H1 (cell line): ENCODE results near the gene NRP2. TPM values are rescaled to one million over a fixed set of nuclear protein-coding genes. Genes with fewer than 3 reads are reported as not detected.

Source experiments
- CTCF ChIA-PET: fragments of 300-600 bp; sonication (Branson Sonifier 250); formaldehyde crosslinking; loops from one replicate; lab custom pipeline; 2021; ENCODE audit not compliant: partially characterized antibody; lab: Charles Lee
- POLR2A ChIA-PET: fragments of 300-600 bp; sonication (Branson Sonifier 250); formaldehyde crosslinking; loops from one replicate; lab custom pipeline; 2021; ENCODE audit warnings: inconsistent platforms; ENCODE audit not compliant: partially characterized antibody; lab: Charles Lee
- DNase-seq, 2 experiments: peaks; one replicate each; pipeline versions ENCODE4 v3.0.0 to v3.0.0-alpha.2; 2010 to 2022; ENCODE audit warnings: low spot score in 2 of 2, low read depth in 1 of 2, mixed read lengths in 1 of 2
- FAIRE-seq: peaks from 2 replicates; lab custom pipeline; 2011; peaks lifted over from hg19 to GRCh38; lab: Jason Lieb, UNC
- H2AFZ ChIP-seq: 2 replicates; pipeline ENCODE4 v1.8.1; 2012; ENCODE audit warnings: low read length, inconsistent platforms
- H2AK5ac ChIP-seq: 2 replicates; pipeline ENCODE4 v1.6.1; 2013; ENCODE audit warnings: low read depth, low read length
- H2BK120ac ChIP-seq: replicated peaks from 2 replicates; pipeline ENCODE3; 2013; ENCODE audit warnings: low read depth, low read length, inconsistent platforms
- H2BK12ac ChIP-seq: 2 replicates; pipeline ENCODE4 v1.6.1; 2013; ENCODE audit warnings: low read depth, low read length
- H2BK15ac ChIP-seq: 2 replicates; pipeline ENCODE4 v1.6.1; 2013; ENCODE audit warnings: low read length
- H2BK20ac ChIP-seq: 2 replicates; pipeline ENCODE4 v1.6.1; 2013; ENCODE audit warnings: low read length
- H2BK5ac ChIP-seq: 2 replicates; pipeline ENCODE4 v1.6.1; 2013; ENCODE audit warnings: low read depth, low read length
- H3K14ac ChIP-seq: 2 replicates; pipeline ENCODE4 v1.6.1; 2013; ENCODE audit warnings: inconsistent platforms; ENCODE audit not compliant: insufficient read length
- H3K18ac ChIP-seq: 2 replicates; pipeline ENCODE4 v1.6.1; 2013; ENCODE audit warnings: low read length; ENCODE audit errors: extremely low read depth
- H3K23ac ChIP-seq: 2 replicates; pipeline ENCODE4 v1.6.1; 2013; ENCODE audit warnings: inconsistent platforms; ENCODE audit not compliant: insufficient read length
- H3K23me2 ChIP-seq: 2 replicates; pipeline ENCODE4 v1.6.1; 2013; ENCODE audit warnings: low read depth, low read length
- H3K27ac ChIP-seq: 2 replicates; pipeline ENCODE4 v1.6.1; 2011; ENCODE audit warnings: low read depth, low read length, inconsistent platforms
- H3K27me3 ChIP-seq, 4 experiments: replicated peaks in 1 of 4; 1 replicate in 1 of 4; 2 replicates in 3 of 4; pipeline versions ENCODE4 v1.6.1 to v1.8.1; 2011 to 2013; ENCODE audit warnings: low read length in 3 of 4, mild to moderate bottlenecking in 3 of 4, inconsistent platforms in 2 of 4, mixed read lengths in 2 of 4, moderate library complexity in 1 of 4; ENCODE audit not compliant: control insufficient read depth in 3 of 4, insufficient read depth in 3 of 4; ENCODE audit errors: extremely low read depth in 1 of 4
- H3K36me3 ChIP-seq, 4 experiments: 2 replicates each; pipeline versions ENCODE4 v1.6.1 to v1.8.1; 2011 to 2013; ENCODE audit warnings: mild to moderate bottlenecking in 4 of 4, low read length in 3 of 4, moderate library complexity in 2 of 4, control low read depth in 1 of 4, inconsistent platforms in 1 of 4; ENCODE audit not compliant: insufficient read depth in 4 of 4, control insufficient read depth in 2 of 4
- H3K4ac ChIP-seq: replicated peaks from 2 replicates; pipeline ENCODE3; 2013; ENCODE audit warnings: low read length, low read depth, mixed read lengths, inconsistent platforms; ENCODE audit not compliant: insufficient read length
- H3K4me1 ChIP-seq, 4 experiments: replicated peaks in 1 of 4; 1 replicate in 1 of 4; 2 replicates in 3 of 4; pipeline versions ENCODE4 v1.6.1 to v1.8.1; 2011 to 2013; ENCODE audit warnings: low read length in 3 of 4, inconsistent platforms in 2 of 4, mixed read lengths in 1 of 4; ENCODE audit not compliant: insufficient read depth in 4 of 4, control insufficient read depth in 3 of 4
- H3K4me2 ChIP-seq, 2 experiments: 2 replicates each; pipeline versions ENCODE4 v1.6.1 to v1.8.1; 2011 to 2013; ENCODE audit warnings: low read depth in 2 of 2, low read length in 2 of 2, control low read depth in 1 of 2, inconsistent platforms in 1 of 2, mild to moderate bottlenecking in 1 of 2; ENCODE audit not compliant: insufficient read depth in 1 of 2
- H3K4me3 ChIP-seq, 4 experiments: fragments of 200-600, 300-600 bp in 1 of 4; sonication (generic), shearing (Covaris generic), sonication (Bioruptor Twin) in 1 of 4; 2 replicates each; pipeline versions ENCODE4 v1.5.1 to v1.8.1; 2011 to 2016; ENCODE audit warnings: low read length in 4 of 4, low read depth in 3 of 4, control low read depth in 2 of 4, inconsistent platforms in 2 of 4, mild to moderate bottlenecking in 2 of 4, mixed read lengths in 1 of 4, moderate library complexity in 1 of 4; ENCODE audit not compliant: insufficient read depth in 2 of 4; ENCODE audit errors: extremely low read depth in 1 of 4
- H3K56ac ChIP-seq: replicated peaks from 2 replicates; pipeline ENCODE3; 2013; ENCODE audit warnings: low read depth, mild to moderate bottlenecking, mixed read lengths, low read length, inconsistent platforms; ENCODE audit not compliant: insufficient read length
- H3K79me1 ChIP-seq: 2 replicates; pipeline ENCODE4 v1.6.1; 2013; ENCODE audit warnings: low read depth, low read length, control low read depth
- H3K79me2 ChIP-seq, 2 experiments: 2 replicates each; pipeline versions ENCODE4 v1.6.1 to v1.8.1; 2012 to 2013; ENCODE audit warnings: low read length in 2 of 2, mild to moderate bottlenecking in 2 of 2, inconsistent platforms in 1 of 2; ENCODE audit not compliant: insufficient read depth in 2 of 2, control insufficient read depth in 1 of 2
- H3K9ac ChIP-seq, 4 experiments: replicated peaks in 1 of 4; 1 replicate in 1 of 4; 2 replicates in 3 of 4; pipeline versions ENCODE4 v1.6.1 to v1.8.1; 2011 to 2013; ENCODE audit warnings: low read depth in 3 of 4, low read length in 3 of 4, control low read depth in 2 of 4, mild to moderate bottlenecking in 2 of 4, moderate library complexity in 2 of 4, inconsistent platforms in 1 of 4; ENCODE audit errors: extremely low read depth in 1 of 4
- H3K9me3 ChIP-seq, 2 experiments: 2 replicates each; pipeline versions ENCODE4 v1.6.1 to v1.8.1; 2012 to 2013; ENCODE audit warnings: mild to moderate bottlenecking in 2 of 2, moderate library complexity in 2 of 2, control low read depth in 1 of 2, inconsistent platforms in 1 of 2, low read depth in 1 of 2, low read length in 1 of 2, mixed read lengths in 1 of 2; ENCODE audit not compliant: insufficient read depth in 2 of 2
- H4K20me1 ChIP-seq, 2 experiments: replicated peaks in 1 of 2; 2 replicates each; pipeline versions ENCODE3 to v1.8.1; 2011 to 2013; ENCODE audit warnings: inconsistent platforms in 2 of 2, low read length in 2 of 2, mild to moderate bottlenecking in 1 of 2; ENCODE audit not compliant: insufficient read depth in 2 of 2, control insufficient read depth in 1 of 2
- H4K5ac ChIP-seq: 2 replicates; pipeline ENCODE4 v1.6.1; 2013; ENCODE audit warnings: low read length, low read depth, mixed read lengths, inconsistent platforms; ENCODE audit not compliant: insufficient read length
- H4K8ac ChIP-seq: 2 replicates; pipeline ENCODE4 v1.8.0; 2013; ENCODE audit warnings: mild to moderate bottlenecking, moderate library complexity, low read length, inconsistent platforms; ENCODE audit not compliant: insufficient read depth; ENCODE audit errors: extremely low read depth
- H4K91ac ChIP-seq: replicated peaks from 2 replicates; pipeline ENCODE3; 2013; ENCODE audit warnings: low read length, mixed read lengths, inconsistent platforms; ENCODE audit not compliant: insufficient read length
- ATF3 ChIP-seq: IDR thresholded peaks from 2 replicates; pipeline ENCODE4 v1.6.1; 2011; ENCODE audit warnings: low read depth, mild to moderate bottlenecking, low read length; ENCODE audit not compliant: insufficient read depth
- CBX8 ChIP-seq: fragments of 300-800, 300-1000 bp; sonication (generic); IDR thresholded peaks from 2 replicates; pipeline ENCODE4 v1.7.1; 2016; ENCODE audit warnings: low read depth, low read length, borderline replicate concordance
- CHD2 ChIP-seq: IDR thresholded peaks from 2 replicates; pipeline ENCODE4 v1.6.1; 2012; ENCODE audit warnings: low read length, improper control_type of control experiment
- EZH2 ChIP-seq: fragments of 200-600 bp; sonication (generic); IDR thresholded peaks from 2 replicates; pipeline ENCODE4 v1.7.1; 2012; ENCODE audit warnings: low read depth, mild to moderate bottlenecking, moderate library complexity, low read length, inconsistent platforms; ENCODE audit not compliant: severe bottlenecking
- HDAC2 ChIP-seq, 2 experiments: fragments of 300-600 bp in 1 of 2; sonication (generic) in 1 of 2; IDR thresholded peaks; 2 replicates each; pipeline ENCODE4 v1.6.1; 2011 to 2012; ENCODE audit warnings: low read depth in 2 of 2, low read length in 2 of 2, mild to moderate bottlenecking in 2 of 2, moderate library complexity in 2 of 2, borderline replicate concordance in 1 of 2, inconsistent platforms in 1 of 2
- JUN ChIP-seq: IDR thresholded peaks from 2 replicates; pipeline ENCODE4 v1.6.1; 2011; ENCODE audit warnings: low read depth, mild to moderate bottlenecking, improper control_type of control experiment, low read length
- MAFK ChIP-seq: IDR thresholded peaks from 2 replicates; pipeline ENCODE4 v1.6.1; 2012; ENCODE audit warnings: low read depth, mild to moderate bottlenecking, improper control_type of control experiment, low read length
- RAD21 ChIP-seq, 2 experiments: IDR thresholded peaks in 1 of 2; conservative IDR thresholded peaks in 1 of 2; 2 replicates each; pipeline ENCODE4 v1.6.1; 2011; ENCODE audit warnings: low read depth in 2 of 2, low read length in 2 of 2, improper control_type of control experiment in 1 of 2, inconsistent platforms in 1 of 2, mild to moderate bottlenecking in 1 of 2, moderate library complexity in 1 of 2
- SIX5 ChIP-seq: IDR thresholded peaks from 2 replicates; pipeline ENCODE4 v1.6.1; 2011; ENCODE audit warnings: mild to moderate bottlenecking, low read depth, low read length
- SP2 ChIP-seq: IDR thresholded peaks from 2 replicates; pipeline ENCODE4 v1.6.1; 2012; ENCODE audit warnings: mild to moderate bottlenecking, low read length, inconsistent platforms
- SP4 ChIP-seq: IDR thresholded peaks from 2 replicates; pipeline ENCODE4 v1.6.1; 2012; ENCODE audit warnings: low read length, inconsistent platforms
- SUZ12 ChIP-seq: fragments of 200-600 bp; sonication (generic); IDR thresholded peaks from 2 replicates; pipeline ENCODE4 v1.6.1; 2012; ENCODE audit warnings: mild to moderate bottlenecking, inconsistent platforms, low read length, moderate library complexity, mixed read lengths
- WGBS, 2 experiments: shearing (Covaris generic) in 1 of 2; methylation state at CpG; one replicate each; pipeline versions ENCODE4 v1.1.6 to v1.1.7; 2013 to 2015; ENCODE audit warnings: low lambda C conversion rate in 2 of 2, mixed read lengths in 2 of 2, inconsistent platforms in 1 of 2, low coverage in 1 of 2, missing lambda C conversion rate in 1 of 2; ENCODE audit not compliant: insufficient replicate concordance in 2 of 2, insufficient coverage in 1 of 2, insufficient read length in 1 of 2; ENCODE audit errors: extremely low coverage in 1 of 2, missing lambda C conversion rate in 1 of 2; 5-methylcytosine and 5-hydroxymethylcytosine counted together
- polyA plus RNA-seq, 7 experiments: library from polyadenylated mRNA; depleted of rRNA in 3 of 7; stranded (reverse) in 5 of 7; unstranded in 2 of 7; fragments of >200 nt in 5 of 7; fragments of 200-250 nt in 2 of 7; gene quantifications; 1 replicate in 5 of 7; 2 replicates in 1 of 7; 4 replicates in 1 of 7; pipeline versions ENCODE4 v1.2.1 to v1.2.3, GENCODE V29; 2011 to 2013; ENCODE audit warnings: missing spikeins in 2 of 7, mixed read lengths in 2 of 7
- total RNA-seq: library from RNA; stranded (reverse); fragmentation: NEBNext Ultra II Directional; extraction: Animal tissue kit (Norgen Biotek cat#: 25700); gene quantifications from 2 replicates; pipeline ENCODE4 v1.2.1, GENCODE V29; 2021

Gene NRP2
- total and polyA plus RNA-seq, 2 of the 8 experiments (the other 6 are each of a cell fraction or from before 2014, with no cell fraction given), result 32.0 to 37.8 TPM

- FAIRE-seq, result no peak
- Histone ChIP-seq H2BK120ac (no peak overlapping the region), H3K18ac (peak overlapping the region; percentile 66; the same call in 1 of the 2 replicates), H4K8ac (no peak overlapping the region), H2AK5ac (no peak overlapping the region), H2BK15ac (0 out of 2 replicates have a peak overlapping the region, but pooled peaks have one; percentile 93), H3K23ac (no peak overlapping the region), H3K27me3 (no peaks in the 10 kb centered on the region), H3K79me2 (no peaks in the 10 kb centered on the region), H3K4ac (no peak overlapping the region), H3K4me1 (peaks cover 4 to 33% (median 18%) of the 10 kb centered on the region in 4 experiments), H4K5ac (no peak overlapping the region), H3K36me3 (peaks cover 2 to 22% (median 12%) of the 10 kb centered on the region in 4 experiments; a peak in 6 of 8 replicates), H2AFZ (no peak overlapping the region), H3K4me2 (no peak overlapping the region), H2BK20ac (peak overlapping the region; percentile 66; the same call in 1 of the 2 replicates), H3K56ac (no peak overlapping the region), H2BK5ac (peak overlapping the region; percentile 37; the same call in 1 of the 2 replicates), H4K20me1 (no peaks in the 10 kb centered on the region), H3K23me2 (no peaks in the 10 kb centered on the region), H3K79me1 (peaks cover 3% of the 10 kb centered on the region; the same call in 1 of the 2 replicates), H3K14ac (no peak overlapping the region), H4K91ac (no peak overlapping the region), H2BK12ac (peak overlapping the region; percentile 84), H3K9me3 (no peaks in the 10 kb centered on the region), H3K27ac (no peak overlapping the region), H3K4me3 (no peak overlapping the region), H3K9ac (no peak overlapping the region)
- WGBS, 2 experiments, result 80% methylated on average over 9 of the region's 9 CpGs; no CpG with 5 or more reads in 1 of the 2 experiments
- DNase-seq, result no peak
- POLR2A ChIA-PET, result interaction anchor here (1.0 to 2.0 kb wide), 2 partner anchors 12 to 15 kb away, joined by 3 to 7 read pairs; no protein-coding TSS in a partner anchor
- CTCF ChIA-PET, result interaction anchor here (1.0 to 6.7 kb wide), 5 partner anchors 8 to 43 kb away, joined by 3 to 82 read pairs (median 3); no protein-coding TSS in a partner anchor
- TF ChIP-seq SUZ12, result no peak
- TF ChIP-seq SIX5, result no peak
- no peak for TF ChIP-seq JUN
- TF ChIP-seq HDAC2 (IDR thresholded peaks at IDR 0.05; ENCODE audit: borderline replicate concordance in 1 of 2, low read depth in 2 of 2, low read length in 2 of 2), result no peak
- TF ChIP-seq SP2, result no peak
- no peak for TF ChIP-seq EZH2
- no peak for TF ChIP-seq SP4
- no peak for TF ChIP-seq ATF3
- no peak for TF ChIP-seq CHD2
- TF ChIP-seq RAD21 (IDR thresholded peaks at IDR 0.05 in 1 of 2, conservative IDR thresholded peaks at IDR 0.05 in 1 of 2; ENCODE audit: low read depth in 2 of 2, low read length in 2 of 2), result no peak
- TF ChIP-seq MAFK, result no peak
- no peak for TF ChIP-seq CBX8
These were observed 50.8 kb downstream of the NRP2 start for GRCh38 chr2:205733082-205733481.
